Epithelial cell of esophagus (primary cell): Measurements from ENCODE around the gene ANKS4B.

Source experiments
- DNase-seq: peaks from one replicate; pipeline ENCODE4 v3.0.0; 2010; ENCODE audit warnings: low read depth
- H3K4me3 ChIP-seq: 2 replicates; pipeline ENCODE4 v1.5.1; 2011; ENCODE audit warnings: mild to moderate bottlenecking, low read length, control low read depth
- CTCF ChIP-seq: IDR thresholded peaks from 2 replicates; pipeline ENCODE4 v1.5.1; 2011; ENCODE audit warnings: low read depth, mild to moderate bottlenecking, low read length, control low read depth, inconsistent platforms; ENCODE audit not compliant: insufficient read depth; ENCODE audit errors: missing control alignments

The ANKS4B gene

GRCh38 chr16:21233521-21234150 lies at the start of gene ANKS4B:
Gene ANKS4B (plus strand): TSS chr16:21233699. CDS start chr16:21233738, 39 bp downstream.
- H3K4me3 ChIP-seq: no peak within 1 kb of the TSS
- DNase-seq: no peak
- no peak for TF ChIP-seq CTCF

- TF ChIP-seq CTCF: no peak
- DNase-seq: no peak
- no peak overlapping the region for H3K4me3 ChIP-seq
These were observed 49.5 kb upstream of the ANKS4B start for GRCh38 chr16:21183995-21184394.

GRCh38 chr16:21184834-21185233 lies 48.7 kb upstream of the ANKS4B start:
- no peak overlapping the region for H3K4me3 ChIP-seq
- DNase-seq: peak; percentile 59
- no peak for TF ChIP-seq CTCF

GRCh38 chr16:21185659-21186325 lies 47.7 kb upstream of the ANKS4B start:
- TF ChIP-seq CTCF: no peak
- no peak for DNase-seq
- H3K4me3 ChIP-seq: no peak overlapping the region

GRCh38 chr16:21186326-21186691 lies 47.2 kb upstream of the ANKS4B start:
- no peak overlapping the region for H3K4me3 ChIP-seq
- TF ChIP-seq CTCF: no peak
- no peak for DNase-seq

GRCh38 chr16:21189311-21189710 lies 44.2 kb upstream of the ANKS4B start:
- H3K4me3 ChIP-seq: no peak overlapping the region
- TF ChIP-seq CTCF: no peak
- no peak for DNase-seq

GRCh38 chr16:21190013-21190412 lies 43.5 kb upstream of the ANKS4B start:
- TF ChIP-seq CTCF: no peak
- H3K4me3 ChIP-seq: no peak overlapping the region
- DNase-seq: no peak
